GM12878 (cell line): ENCODE results near the gene ASB2. TPM values are rescaled to one million over a fixed set of nuclear protein-coding genes. Genes with fewer than 3 reads are reported as not detected.

Experiments
- ATAC-seq: fragments of 200-7000 bp; cut with Tn5 transposase; 3 replicates; pipeline ENCODE4 v1.9.1; 2020; ENCODE audit warnings: mild to moderate bottlenecking, moderate library complexity
- BruUV-seq: library from RNA; stranded (reverse); fragments of 400-500 nt; replicated peaks from 2 replicates; lab custom pipeline; 2021; lab: Mats Ljungman, UMichigan
- CTCF ChIA-PET: fragments of 300-600 bp; sonication (Branson Sonifier 250); formaldehyde crosslinking; extraction: SDS; loops from one replicate; lab custom pipeline; 2021; ENCODE audit warnings: inconsistent platforms; lab: Yijun Ruan, JAX
- POLR2A ChIA-PET: fragments of 350-600 bp; formaldehyde crosslinking; extraction: SDS; loops from one replicate; lab custom pipeline; 2021; ENCODE audit warnings: inconsistent platforms; lab: Charles Lee
- RAD21 ChIA-PET: fragments of 300-600 bp; sonication (Branson Sonifier 250); formaldehyde crosslinking; loops from one replicate; lab custom pipeline; 2023; ENCODE audit warnings: antibody characterized with exemption; ENCODE audit not compliant: unreplicated experiment; lab: Charles Lee
- SMC1A ChIA-PET: fragments of 300-600 bp; sonication (Branson Sonifier 250); formaldehyde crosslinking; loops from one replicate; lab custom pipeline; 2023; ENCODE audit not compliant: unreplicated experiment, uncharacterized antibody; lab: Charles Lee
- DNase-seq: peaks from one replicate; pipeline ENCODE4 v3.0.0-alpha.2; 2011; ENCODE audit warnings: low read depth, low spot score
- FAIRE-seq: peaks from 3 replicates; lab custom pipeline; 2011; peaks lifted over from hg19 to GRCh38; lab: Jason Lieb, UNC
- H2AFZ ChIP-seq: 2 replicates; pipeline ENCODE4 v1.6.0; 2011; ENCODE audit warnings: low read depth, low read length, control low read depth; ENCODE audit not compliant: control insufficient read depth
- H3K27ac ChIP-seq: 2 replicates; pipeline ENCODE4 v1.5.1; 2011; ENCODE audit warnings: control low read depth; ENCODE audit not compliant: control insufficient read depth, insufficient read depth
- H3K27me3 ChIP-seq, 2 experiments: replicated peaks in 1 of 2; 2 replicates each; pipeline versions ENCODE4 v1.6.0 to v1.6.1; 2011; ENCODE audit warnings: low read length in 1 of 2; ENCODE audit not compliant: control insufficient read depth in 2 of 2, insufficient read depth in 2 of 2
- H3K36me3 ChIP-seq, 2 experiments: 2 replicates each; pipeline ENCODE4 v1.5.1; 2011; ENCODE audit warnings: low read length in 1 of 2; ENCODE audit not compliant: control insufficient read depth in 2 of 2, insufficient read depth in 2 of 2
- H3K4me1 ChIP-seq: 2 replicates; pipeline ENCODE4 v1.6.1; 2011; ENCODE audit warnings: mild to moderate bottlenecking, low read length, moderate library complexity, mixed read lengths; ENCODE audit not compliant: control insufficient read depth, insufficient read depth
- H3K4me2 ChIP-seq: 2 replicates; pipeline ENCODE4 v1.6.0; 2011; ENCODE audit warnings: control low read depth; ENCODE audit not compliant: control insufficient read depth, insufficient read depth
- H3K4me3 ChIP-seq: fragments of 200-600 bp; sonication (generic); 2 replicates; pipeline ENCODE4 v1.5.1; 2016
- H3K79me2 ChIP-seq: 2 replicates; pipeline ENCODE4 v1.6.0; 2011; ENCODE audit warnings: low read length; ENCODE audit not compliant: control insufficient read depth, insufficient read depth
- H3K9ac ChIP-seq: 2 replicates; pipeline ENCODE4 v1.8.0; 2011; ENCODE audit warnings: low read length, control low read depth, mixed read lengths; ENCODE audit not compliant: control insufficient read depth, insufficient read depth
- H3K9me3 ChIP-seq: replicated peaks from 3 replicates; pipeline ENCODE4 v1.5.1; 2011; ENCODE audit warnings: mild to moderate bottlenecking, low read length; ENCODE audit not compliant: control insufficient read depth, insufficient read depth
- H4K20me1 ChIP-seq: 2 replicates; pipeline ENCODE4 v1.6.0; 2011; ENCODE audit not compliant: control insufficient read depth, insufficient read depth
- FOXM1 ChIP-seq: IDR thresholded peaks from 2 replicates; pipeline ENCODE4 v1.6.1; 2012; ENCODE audit warnings: low read depth, mild to moderate bottlenecking, inconsistent platforms, low read length, moderate library complexity
- IKZF2 ChIP-seq, 2 experiments: fragments of 450-650 bp; IDR thresholded peaks; 2 replicates each; pipeline ENCODE4 v1.6.1; 2017; ENCODE audit warnings: mild to moderate bottlenecking in 2 of 2, moderate library complexity in 2 of 2
- NR2C1 ChIP-seq: fragments of 450-650 bp; IDR thresholded peaks from 2 replicates; pipeline ENCODE4 v1.6.1; 2017; ENCODE audit warnings: antibody characterized with exemption, mild to moderate bottlenecking, moderate library complexity
- RFX5 ChIP-seq: IDR thresholded peaks from 2 replicates; pipeline ENCODE4 v1.6.1; 2011; ENCODE audit warnings: low read depth, low read length, improper control_type of control experiment
- YBX1 ChIP-seq: fragments of 450-650 bp; IDR thresholded peaks from 2 replicates; pipeline ENCODE4 v1.6.1; 2016; ENCODE audit warnings: antibody characterized with exemption
- ZNF384 ChIP-seq: IDR thresholded peaks from 2 replicates; pipeline ENCODE4 v1.6.1; 2012; ENCODE audit warnings: low read depth, mild to moderate bottlenecking, low read length, improper control_type of control experiment, borderline replicate concordance
- WGBS: methylation state at CpG from one replicate; pipeline ENCODE4 v1.1.6; 2016; ENCODE audit warnings: low lambda C conversion rate; ENCODE audit not compliant: insufficient replicate concordance, insufficient coverage; ENCODE audit errors: missing lambda C conversion rate; 5-methylcytosine and 5-hydroxymethylcytosine counted together
- in situ Hi-C: fragments of 300-500 bp; cut with MboI; formaldehyde crosslinking; loops from 9 replicates; pipeline ENCODE4 v1.14.3; 2018; ENCODE audit warnings: mixed read lengths
- intact Hi-C: fragments of 100-400 bp; cut with micrococcal nuclease; formaldehyde crosslinking; loops from one replicate; pipeline ENCODE4 v1.14.2; 2022; ENCODE audit not compliant: unreplicated experiment
- polyA plus RNA-seq, 11 experiments: library from polyadenylated mRNA; depleted of rRNA in 4 of 11; unstranded in 6 of 11; stranded (reverse) in 5 of 11; fragments of >200 nt; fragmentation: Nextera tagmentation in 4 of 11; fragmentation: Illumina TruSeq in 1 of 11; extraction: Ambion mirVana in 4 of 11; extraction: Trizol in 1 of 11; gene quantifications; 1 replicate in 1 of 11; 2 replicates in 10 of 11; pipeline versions ENCODE4 v1.2.1 to v1.2.3, GENCODE V29; 2011 to 2016; ENCODE audit warnings: inconsistent platforms in 2 of 11, missing spikeins in 2 of 11, low read depth in 1 of 11
- total RNA-seq, 4 experiments: library from RNA; depleted of rRNA in 3 of 4; stranded (reverse); fragments of >200 nt in 3 of 4; fragmentation: Illumina TruSeq in 1 of 4; extraction: Trizol in 1 of 4; gene quantifications; 2 replicates each; pipeline versions ENCODE4 v1.2.1 to v1.2.3, GENCODE V29; 2013 to 2021
- TF ChIP-seq, protein P1 (sequence below): fragments of 450-650 bp; IDR thresholded peaks from 2 replicates; pipeline ENCODE4 v1.6.1; 2017; ENCODE audit warnings: mild to moderate bottlenecking
- TF ChIP-seq, protein P2 (sequence below): fragments of 450-650 bp; IDR thresholded peaks from 2 replicates; pipeline ENCODE4 v1.6.1; 2017; ENCODE audit warnings: borderline replicate concordance
- TF ChIP-seq, protein P3 (sequence below): fragments of 450-650 bp; IDR thresholded peaks from 2 replicates; pipeline ENCODE4 v1.6.1; 2016; ENCODE audit warnings: mild to moderate bottlenecking, moderate library complexity, borderline replicate concordance

The ASB2 gene
- total and polyA plus RNA-seq, 10 of the 15 experiments (the other 5 are each of a cell fraction or from before 2014, with no cell fraction given), result 3.0 to 54.8 (median 33.5) TPM

DNA sequence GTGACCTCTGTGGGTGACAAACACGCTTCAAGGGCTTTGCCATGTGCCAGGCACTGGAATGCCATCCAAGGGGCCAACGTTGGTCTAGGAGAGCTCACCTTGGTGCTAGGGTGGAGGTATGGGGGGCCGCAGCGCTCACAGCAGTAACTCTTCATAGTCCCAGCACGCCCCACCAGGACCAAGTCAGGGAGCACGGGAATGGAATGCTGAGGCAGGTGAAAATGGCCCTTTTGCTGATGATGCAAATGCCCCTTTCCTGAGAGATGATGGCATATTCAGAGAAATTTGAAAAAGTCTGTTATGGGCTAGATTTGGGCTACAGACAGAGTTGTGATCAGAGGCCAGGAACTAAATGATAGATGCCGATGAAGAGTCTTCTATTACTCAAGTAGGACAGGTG is 59.2 kb downstream of the ASB2 start:
- Histone ChIP-seq H3K27ac (no peak overlapping the region), H3K4me3 (no peak overlapping the region), H3K79me2 (no peaks in the 10 kb centered on the region), H3K9ac (no peak overlapping the region), H3K4me2 (no peak overlapping the region), H2AFZ (no peak overlapping the region), H3K4me1 (no peaks in the 10 kb centered on the region; the same call in 1 of the 2 replicates), H4K20me1 (no peaks in the 10 kb centered on the region), H3K27me3 (no peaks in the 10 kb centered on the region; a peak in 2 of 4 replicates), H3K9me3 (peaks cover 1% of the 10 kb centered on the region; the same call in 1 of the 3 replicates), H3K36me3 (no peaks in the 10 kb centered on the region)
- in situ Hi-C loops, result no loop called here
- WGBS, result 15% methylated on average over 7 of the region's 7 CpGs
- POLR2A ChIA-PET, result no interaction called here
- BruUV-seq, result no TSS peak
- intact Hi-C loops, result no loop called here
- FAIRE-seq, result no peak
- ATAC-seq, result no peak
- RAD21 ChIA-PET, result no interaction called here
- SMC1A ChIA-PET, result no interaction called here
- DNase-seq, result no peak
- CTCF ChIA-PET, result no interaction called here
- TF ChIP-seq YBX1, result no peak
- no peak for TF ChIP-seq IKZF2 (IDR thresholded peaks at IDR 0.05)
- TF ChIP-seq ZNF384, result no peak

DNA sequence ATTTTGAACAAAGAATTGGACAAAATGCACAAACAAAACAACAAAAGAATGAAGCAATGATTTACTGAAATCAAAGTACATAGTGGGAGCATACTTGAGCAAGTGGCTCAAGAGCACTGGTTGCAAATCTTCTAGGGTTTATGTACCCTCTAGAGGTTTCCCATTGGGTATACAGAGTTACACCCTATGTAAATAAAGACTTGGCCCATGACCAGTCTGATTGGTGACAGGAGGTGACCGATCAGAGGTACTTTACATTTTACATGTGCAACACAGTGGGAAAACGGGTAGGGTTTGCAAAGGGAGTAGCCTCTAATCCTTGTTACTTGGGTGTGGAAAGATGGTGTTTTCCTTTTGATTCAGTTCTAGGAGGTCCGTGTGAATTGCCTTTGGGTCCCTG is 59.9 kb downstream of the ASB2 start:
- H3K27ac ChIP-seq, result no peak overlapping the region
- H4K20me1 ChIP-seq, result no peaks in the 10 kb centered on the region
- H3K4me1 ChIP-seq, result no peaks in the 10 kb centered on the region; the same call in 1 of the 2 replicates
- ATAC-seq, result no peak
- ChIA-PET CTCF (no interaction called here), POLR2A (no interaction called here), RAD21 (no interaction called here), SMC1A (no interaction called here)
- H3K9me3 ChIP-seq, result peaks cover 1% of the 10 kb centered on the region; the same call in 1 of the 3 replicates
- H3K79me2 ChIP-seq, result no peaks in the 10 kb centered on the region
- H3K4me2 ChIP-seq, result no peak overlapping the region
- no peak overlapping the region for H3K4me3 ChIP-seq
- DNase-seq, result no peak
- H3K9ac ChIP-seq, result no peak overlapping the region
- BruUV-seq, result no TSS peak
- no peak for FAIRE-seq
- no peaks in the 10 kb centered on the region for H3K36me3 ChIP-seq
- H2AFZ ChIP-seq, result no peak overlapping the region
- in situ Hi-C loops, result no loop called here
- intact Hi-C loops, result no loop called here
- 1% methylated on average over 3 of the region's 3 CpGs for WGBS
- no peaks in the 10 kb centered on the region; a peak in 2 of 4 replicates for H3K27me3 ChIP-seq
- no peak for TF ChIP-seq FOXM1
- TF ChIP-seq, protein P1, sequence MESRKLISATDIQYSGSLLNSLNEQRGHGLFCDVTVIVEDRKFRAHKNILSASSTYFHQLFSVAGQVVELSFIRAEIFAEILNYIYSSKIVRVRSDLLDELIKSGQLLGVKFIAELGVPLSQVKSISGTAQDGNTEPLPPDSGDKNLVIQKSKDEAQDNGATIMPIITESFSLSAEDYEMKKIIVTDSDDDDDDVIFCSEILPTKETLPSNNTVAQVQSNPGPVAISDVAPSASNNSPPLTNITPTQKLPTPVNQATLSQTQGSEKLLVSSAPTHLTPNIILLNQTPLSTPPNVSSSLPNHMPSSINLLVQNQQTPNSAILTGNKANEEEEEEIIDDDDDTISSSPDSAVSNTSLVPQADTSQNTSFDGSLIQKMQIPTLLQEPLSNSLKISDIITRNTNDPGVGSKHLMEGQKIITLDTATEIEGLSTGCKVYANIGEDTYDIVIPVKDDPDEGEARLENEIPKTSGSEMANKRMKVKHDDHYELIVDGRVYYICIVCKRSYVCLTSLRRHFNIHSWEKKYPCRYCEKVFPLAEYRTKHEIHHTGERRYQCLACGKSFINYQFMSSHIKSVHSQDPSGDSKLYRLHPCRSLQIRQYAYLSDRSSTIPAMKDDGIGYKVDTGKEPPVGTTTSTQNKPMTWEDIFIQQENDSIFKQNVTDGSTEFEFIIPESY, result no peak
- no peak for TF ChIP-seq NR2C1
- TF ChIP-seq RFX5, result no peak
- TF ChIP-seq, protein P2, sequence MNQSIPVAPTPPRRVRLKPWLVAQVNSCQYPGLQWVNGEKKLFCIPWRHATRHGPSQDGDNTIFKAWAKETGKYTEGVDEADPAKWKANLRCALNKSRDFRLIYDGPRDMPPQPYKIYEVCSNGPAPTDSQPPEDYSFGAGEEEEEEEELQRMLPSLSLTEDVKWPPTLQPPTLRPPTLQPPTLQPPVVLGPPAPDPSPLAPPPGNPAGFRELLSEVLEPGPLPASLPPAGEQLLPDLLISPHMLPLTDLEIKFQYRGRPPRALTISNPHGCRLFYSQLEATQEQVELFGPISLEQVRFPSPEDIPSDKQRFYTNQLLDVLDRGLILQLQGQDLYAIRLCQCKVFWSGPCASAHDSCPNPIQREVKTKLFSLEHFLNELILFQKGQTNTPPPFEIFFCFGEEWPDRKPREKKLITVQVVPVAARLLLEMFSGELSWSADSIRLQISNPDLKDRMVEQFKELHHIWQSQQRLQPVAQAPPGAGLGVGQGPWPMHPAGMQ, result no peak
- TF ChIP-seq, protein P3, sequence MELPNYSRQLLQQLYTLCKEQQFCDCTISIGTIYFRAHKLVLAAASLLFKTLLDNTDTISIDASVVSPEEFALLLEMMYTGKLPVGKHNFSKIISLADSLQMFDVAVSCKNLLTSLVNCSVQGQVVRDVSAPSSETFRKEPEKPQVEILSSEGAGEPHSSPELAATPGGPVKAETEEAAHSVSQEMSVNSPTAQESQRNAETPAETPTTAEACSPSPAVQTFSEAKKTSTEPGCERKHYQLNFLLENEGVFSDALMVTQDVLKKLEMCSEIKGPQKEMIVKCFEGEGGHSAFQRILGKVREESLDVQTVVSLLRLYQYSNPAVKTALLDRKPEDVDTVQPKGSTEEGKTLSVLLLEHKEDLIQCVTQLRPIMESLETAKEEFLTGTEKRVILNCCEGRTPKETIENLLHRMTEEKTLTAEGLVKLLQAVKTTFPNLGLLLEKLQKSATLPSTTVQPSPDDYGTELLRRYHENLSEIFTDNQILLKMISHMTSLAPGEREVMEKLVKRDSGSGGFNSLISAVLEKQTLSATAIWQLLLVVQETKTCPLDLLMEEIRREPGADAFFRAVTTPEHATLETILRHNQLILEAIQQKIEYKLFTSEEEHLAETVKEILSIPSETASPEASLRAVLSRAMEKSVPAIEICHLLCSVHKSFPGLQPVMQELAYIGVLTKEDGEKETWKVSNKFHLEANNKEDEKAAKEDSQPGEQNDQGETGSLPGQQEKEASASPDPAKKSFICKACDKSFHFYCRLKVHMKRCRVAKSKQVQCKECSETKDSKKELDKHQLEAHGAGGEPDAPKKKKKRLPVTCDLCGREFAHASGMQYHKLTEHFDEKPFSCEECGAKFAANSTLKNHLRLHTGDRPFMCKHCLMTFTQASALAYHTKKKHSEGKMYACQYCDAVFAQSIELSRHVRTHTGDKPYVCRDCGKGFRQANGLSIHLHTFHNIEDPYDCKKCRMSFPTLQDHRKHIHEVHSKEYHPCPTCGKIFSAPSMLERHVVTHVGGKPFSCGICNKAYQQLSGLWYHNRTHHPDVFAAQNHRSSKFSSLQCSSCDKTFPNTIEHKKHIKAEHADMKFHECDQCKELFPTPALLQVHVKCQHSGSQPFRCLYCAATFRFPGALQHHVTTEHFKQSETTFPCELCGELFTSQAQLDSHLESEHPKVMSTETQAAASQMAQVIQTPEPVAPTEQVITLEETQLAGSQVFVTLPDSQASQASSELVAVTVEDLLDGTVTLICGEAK, result no peak
